HCT116 (cell line): ENCODE data around the gene THSD4. TPM values are rescaled to one million over a fixed set of nuclear protein-coding genes. Genes with fewer than 3 reads are reported as not detected.

ENCODE experiments used
- ATAC-seq: fragments of 200-7000 bp; cut with Tn5 transposase; 2 replicates; pipeline ENCODE4 v1.9.1; 2020; ENCODE audit warnings: mild to moderate bottlenecking, moderate library complexity
- BruUV-seq: library from RNA; stranded (reverse); fragments of 400-500 nt; replicated peaks from 2 replicates; lab custom pipeline; 2021; lab: Mats Ljungman, UMichigan
- CTCF ChIA-PET: fragments of 300-600 bp; sonication (Branson Sonifier 250); formaldehyde crosslinking; loops from one replicate; lab custom pipeline; 2021; ENCODE audit warnings: antibody characterized with exemption; lab: Charles Lee
- POLR2A ChIA-PET: fragments of 300-600, 350-600 bp; sonication (Branson Sonifier 250); formaldehyde crosslinking; loops from one replicate; lab custom pipeline; 2021; ENCODE audit warnings: antibody characterized with exemption; lab: Charles Lee
- RAD21 ChIA-PET, 2 experiments: fragments of 300-600 bp; sonication (Branson Sonifier 250); formaldehyde crosslinking; loops; one replicate each; lab custom pipeline; 2023; ENCODE audit warnings: low total read pairs in 2 of 2; ENCODE audit not compliant: uncharacterized antibody in 2 of 2, unreplicated experiment in 2 of 2, low non-redundant PET in 1 of 2; lab: Charles Lee
- DNase-seq: peaks from one replicate; pipeline ENCODE4 v3.0.0-alpha.2; 2010; ENCODE audit warnings: low read depth, low spot score
- H2AFZ ChIP-seq: fragments of 200-600 bp; shearing (Covaris generic), sonication (generic); 2 replicates; pipeline ENCODE4 v1.6.1; 2017; ENCODE audit warnings: low read depth, mixed run types, mixed read lengths, antibody characterized with exemption, low read length; ENCODE audit not compliant: poor library complexity, severe bottlenecking
- H3K27ac ChIP-seq: 2 replicates; pipeline ENCODE4 v1.5.1; 2012; ENCODE audit warnings: low read depth, low read length
- H3K27me3 ChIP-seq: fragments of 200-600 bp; sonication (generic); 2 replicates; pipeline ENCODE4 v1.6.1; 2016; ENCODE audit warnings: mixed run types, low read length, mixed read lengths; ENCODE audit not compliant: insufficient read depth
- H3K36me3 ChIP-seq, 2 experiments: fragments of 200-500 bp in 1 of 2; fragments of 200-600 bp in 1 of 2; sonication (Bioruptor generic) in 1 of 2; sonication (generic) in 1 of 2; 2 replicates each; pipeline versions ENCODE4 v1.5.1 to v1.6.1; 2014 to 2016; ENCODE audit warnings: low read length in 2 of 2, inconsistent platforms in 1 of 2, mixed read lengths in 1 of 2, mixed run types in 1 of 2; ENCODE audit not compliant: insufficient read depth in 2 of 2, control insufficient read depth in 1 of 2
- H3K4me1 ChIP-seq, 2 experiments: fragments of 200-600 bp in 1 of 2; sonication (generic) in 1 of 2; 2 replicates each; pipeline versions ENCODE4 v1.5.1 to v1.6.1; 2012 to 2017; ENCODE audit warnings: low read length in 2 of 2, inconsistent platforms in 1 of 2, mild to moderate bottlenecking in 1 of 2, mixed read lengths in 1 of 2, mixed run types in 1 of 2, moderate library complexity in 1 of 2; ENCODE audit not compliant: insufficient read depth in 2 of 2, control insufficient read depth in 1 of 2
- H3K4me2 ChIP-seq: fragments of 200-600 bp; sonication (generic); 2 replicates; pipeline ENCODE4 v1.6.1; 2017; ENCODE audit warnings: mixed run types, low read length, mixed read lengths
- H3K4me3 ChIP-seq, 2 experiments: fragments of 200-600 bp in 1 of 2; sonication (generic) in 1 of 2; replicated peaks in 1 of 2; 2 replicates each; pipeline ENCODE4 v1.5.1; 2011 to 2016; ENCODE audit warnings: low read length in 2 of 2, control low read depth in 1 of 2, low read depth in 1 of 2, mild to moderate bottlenecking in 1 of 2, mixed read lengths in 1 of 2, mixed run types in 1 of 2
- H3K79me2 ChIP-seq: fragments of 200-600 bp; sonication (generic); 2 replicates; pipeline ENCODE4 v1.6.1; 2017; ENCODE audit warnings: mild to moderate bottlenecking, mixed run types, low read length, moderate library complexity, mixed read lengths; ENCODE audit not compliant: insufficient read depth
- H3K9ac ChIP-seq: fragments of 200-600 bp; sonication (generic); 2 replicates; pipeline ENCODE4 v1.6.1; 2016; ENCODE audit warnings: low read length, mixed read lengths
- H3K9me2 ChIP-seq: fragments of 200-600 bp; sonication (generic), shearing (Covaris generic); 2 replicates; pipeline ENCODE4 v1.6.1; 2017; ENCODE audit warnings: mixed run types, mild to moderate bottlenecking, moderate library complexity; ENCODE audit not compliant: insufficient read depth
- H3K9me3 ChIP-seq, 2 experiments: fragments of 200-500 bp in 1 of 2; fragments of 200-600 bp in 1 of 2; sonication (Bioruptor generic) in 1 of 2; sonication (generic) in 1 of 2; 2 replicates each; pipeline ENCODE4 v1.6.1; 2014 to 2017; ENCODE audit warnings: low read length in 2 of 2, mixed read lengths in 2 of 2, inconsistent platforms in 1 of 2, low read depth in 1 of 2, mild to moderate bottlenecking in 1 of 2, mixed run types in 1 of 2, moderate library complexity in 1 of 2; ENCODE audit not compliant: control insufficient read depth in 1 of 2, insufficient read depth in 1 of 2
- H4K20me1 ChIP-seq: fragments of 200-600 bp; sonication (generic), shearing (Covaris generic); 2 replicates; pipeline ENCODE4 v1.6.1; 2017; ENCODE audit warnings: mixed run types, mild to moderate bottlenecking, moderate library complexity; ENCODE audit not compliant: insufficient read depth
- CBX3 ChIP-seq: IDR thresholded peaks from 2 replicates; pipeline ENCODE4 v1.6.1; 2012; ENCODE audit warnings: low read depth
- RAD21 ChIP-seq: IDR thresholded peaks from 2 replicates; pipeline ENCODE4 v1.6.1; 2012; ENCODE audit warnings: low read depth, mild to moderate bottlenecking
- intact Hi-C: fragments of 100-400 bp; cut with micrococcal nuclease; formaldehyde crosslinking; loops from 2 replicates; pipeline ENCODE4 v1.10.0; 2022
- total RNA-seq: library from RNA; stranded (reverse); gene quantifications from one replicate; pipeline ENCODE4 v1.2.1, GENCODE V29; 2021; ENCODE audit not compliant: unreplicated experiment
- TF ChIP-seq, protein P1 (sequence below), 3 experiments: fragments of 200-600 bp in 1 of 3; sonication (generic) in 1 of 3; IDR thresholded peaks in 2 of 3; conservative IDR thresholded peaks in 1 of 3; 2 replicates each; pipeline ENCODE4 v1.5.1; 2012 to 2017; ENCODE audit warnings: low read depth in 2 of 3, low read length in 2 of 3, antibody characterized with exemption in 1 of 3, borderline replicate concordance in 1 of 3, control low read depth in 1 of 3, mild to moderate bottlenecking in 1 of 3, mixed read lengths in 1 of 3, mixed run types in 1 of 3, moderate library complexity in 1 of 3; ENCODE audit not compliant: insufficient read depth in 1 of 3

Gene THSD4
- total RNA-seq, 1 experiment from 2014 or later = 30.5 TPM

DNA sequence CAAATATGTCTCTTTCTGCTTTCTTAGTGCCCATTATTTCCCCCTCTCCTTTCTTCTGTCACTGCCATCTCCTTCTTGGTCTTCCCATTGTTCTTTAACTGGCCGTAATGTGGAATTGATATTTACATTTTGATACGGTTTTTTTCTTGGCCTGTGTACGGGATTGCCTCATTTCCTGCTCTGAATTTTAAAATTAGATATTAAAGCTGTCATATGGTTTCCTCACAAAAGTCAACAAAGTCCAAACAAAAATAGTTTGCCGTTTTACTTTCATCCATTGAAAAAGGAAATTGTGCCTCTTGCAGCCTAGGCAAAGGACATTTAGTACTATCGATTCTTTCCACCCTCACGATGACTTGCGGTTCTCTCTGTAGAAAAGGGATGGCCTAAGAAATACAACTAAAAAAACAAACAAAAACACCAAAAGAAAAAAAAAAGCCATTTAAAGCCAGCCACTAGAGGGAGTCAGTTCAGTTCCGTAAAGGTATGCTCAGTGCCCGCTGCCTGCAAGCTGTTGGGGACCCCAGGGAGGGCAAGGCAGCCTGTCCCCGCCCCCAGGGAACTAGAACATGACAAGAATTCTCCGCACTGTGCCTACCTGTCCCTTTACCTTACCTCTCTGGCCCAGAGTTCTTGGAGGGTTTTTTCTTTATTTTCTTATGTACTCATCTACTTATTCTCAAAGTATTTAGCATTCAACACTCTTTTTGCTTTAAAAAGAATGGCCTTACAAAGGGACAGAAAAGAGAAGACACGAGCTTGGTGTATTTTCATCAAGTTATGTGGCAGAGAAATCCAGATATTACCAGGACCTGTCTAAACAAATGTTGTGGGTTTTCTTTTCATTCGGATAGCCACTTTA is 665.1 kb downstream of the THSD4 start:
- peak overlapping the region; percentile 33 for H3K9ac ChIP-seq
- TF ChIP-seq, protein P1, sequence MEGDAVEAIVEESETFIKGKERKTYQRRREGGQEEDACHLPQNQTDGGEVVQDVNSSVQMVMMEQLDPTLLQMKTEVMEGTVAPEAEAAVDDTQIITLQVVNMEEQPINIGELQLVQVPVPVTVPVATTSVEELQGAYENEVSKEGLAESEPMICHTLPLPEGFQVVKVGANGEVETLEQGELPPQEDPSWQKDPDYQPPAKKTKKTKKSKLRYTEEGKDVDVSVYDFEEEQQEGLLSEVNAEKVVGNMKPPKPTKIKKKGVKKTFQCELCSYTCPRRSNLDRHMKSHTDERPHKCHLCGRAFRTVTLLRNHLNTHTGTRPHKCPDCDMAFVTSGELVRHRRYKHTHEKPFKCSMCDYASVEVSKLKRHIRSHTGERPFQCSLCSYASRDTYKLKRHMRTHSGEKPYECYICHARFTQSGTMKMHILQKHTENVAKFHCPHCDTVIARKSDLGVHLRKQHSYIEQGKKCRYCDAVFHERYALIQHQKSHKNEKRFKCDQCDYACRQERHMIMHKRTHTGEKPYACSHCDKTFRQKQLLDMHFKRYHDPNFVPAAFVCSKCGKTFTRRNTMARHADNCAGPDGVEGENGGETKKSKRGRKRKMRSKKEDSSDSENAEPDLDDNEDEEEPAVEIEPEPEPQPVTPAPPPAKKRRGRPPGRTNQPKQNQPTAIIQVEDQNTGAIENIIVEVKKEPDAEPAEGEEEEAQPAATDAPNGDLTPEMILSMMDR (IDR thresholded peaks at IDR 0.05 in 2 of 3, conservative IDR thresholded peaks at IDR 0.05 in 1 of 3; ENCODE audit: borderline replicate concordance in 1 of 3, insufficient read depth in 1 of 3, low read depth in 2 of 3, low read length in 2 of 3) = peak; percentile 50 to 84 (median 71); a peak in 5 of 6 replicates
- TF ChIP-seq CBX3 (no peak), RAD21 (peak; percentile 60)
- TF ChIP-seq, all 23 proteins: peak for 2
- Histone ChIP-seq H3K36me3 (no peaks in the 10 kb centered on the region), H3K4me2 (peak overlapping the region; percentile 46), H3K27ac (no peak overlapping the region), H3K9me2 (no peaks in the 10 kb centered on the region), H3K4me1 (peaks cover 3 to 11% of the 10 kb centered on the region in 2 experiments; a peak in 2 of 4 replicates), H4K20me1 (no peaks in the 10 kb centered on the region), H3K79me2 (no peaks in the 10 kb centered on the region), H2AFZ (peak overlapping the region; percentile 42), H3K4me3 (no peak overlapping the region), H3K27me3 (no peaks in the 10 kb centered on the region), H3K9me3 (no peaks in the 10 kb centered on the region)
- ChIA-PET CTCF (interaction anchor here (0.7 to 3.7 kb wide), 7 partner anchors 10 to 955 kb away, joined by 3 to 23 read pairs (median 4); no protein-coding TSS in a partner anchor), RAD21 (no interaction called here), POLR2A (no interaction called here)
- DNase-seq (no peak), ATAC-seq (peak; percentile 84)
- intact Hi-C loops = no loop called here
- BruUV-seq = TSS peak; percentile 35
